Pons (tissue), 1 donor: ENCODE results near the gene NETO2.
"Not testable (repeated sequence)": the region's sequence is repeated elsewhere in the genome, so short reads cannot be mapped to it uniquely, and the experiment has no call there.

Experiments
- DNase-seq: peaks from one replicate; pipeline ENCODE4 v3.0.0-alpha.2; 2016; ENCODE audit warnings: low spot score

Gene NETO2

GRCh38 chr16:47143677-47144558, at the start of gene NETO2:
Gene NETO2, minus strand, starts transcription at chr16:47143945. Its CDS starts 333 bp downstream, at chr16:47143612.
- DNase-seq = peak; percentile 37

- DNase-seq = no peak
Measured at GRCh38 chr16:47182318-47182717, 38.6 kb upstream of the NETO2 start.

GRCh38 chr16:47181066-47181465, 37.3 kb upstream of the NETO2 start:
- DNase-seq = not testable (repeated sequence)

GRCh38 chr16:47180073-47180472, 36.3 kb upstream of the NETO2 start:
- DNase-seq = no peak

GRCh38 chr16:47175152-47175551, 31.4 kb upstream of the NETO2 start:
- no peak for DNase-seq

- no peak for DNase-seq
Measured at GRCh38 chr16:47162670-47163420, 19.1 kb upstream of the NETO2 start.

GRCh38 chr16:47161464-47161863, 17.7 kb upstream of the NETO2 start:
- no peak for DNase-seq

- DNase-seq = no peak
Measured at GRCh38 chr16:47160422-47160821, 16.7 kb upstream of the NETO2 start.

GRCh38 chr16:47158992-47159391, 15.2 kb upstream of the NETO2 start:
- no peak for DNase-seq

GRCh38 chr16:47156680-47157215, 13.0 kb upstream of the NETO2 start:
- no peak for DNase-seq

GRCh38 chr16:47152501-47152900, 8.8 kb upstream of the NETO2 start:
- DNase-seq = not testable (repeated sequence)

- no peak for DNase-seq
Measured at GRCh38 chr16:47150067-47150466, 6.3 kb upstream of the NETO2 start.

- no peak for DNase-seq
Measured at GRCh38 chr16:47144559-47144877, 773 bp upstream of the NETO2 start.

GRCh38 chr16:47142821-47143676, 696 bp downstream of the NETO2 start:
- no peak for DNase-seq

GRCh38 chr16:47142486-47142820, 1.3 kb downstream of the NETO2 start:
- DNase-seq = peak; percentile 49

- peak; percentile 93 for DNase-seq
Measured at GRCh38 chr16:47141773-47142485, 1.8 kb downstream of the NETO2 start.

GRCh38 chr16:47140686-47141085, 3.1 kb downstream of the NETO2 start:
- DNase-seq = no peak

GRCh38 chr16:47139561-47140185, 4.1 kb downstream of the NETO2 start:
- no peak for DNase-seq

- not testable (repeated sequence) for DNase-seq
Measured at GRCh38 chr16:47137925-47138324, 5.8 kb downstream of the NETO2 start.

- no peak for DNase-seq
Measured at GRCh38 chr16:47136099-47136842, 7.5 kb downstream of the NETO2 start.
